Endothelial cell of umbilical vein (primary cell): ENCODE data around the gene MMADHC. TPM values are rescaled to one million over a fixed set of nuclear protein-coding genes. Genes with fewer than 3 reads are reported as not detected.

Experiments
- BruUV-seq: library from RNA; stranded (reverse); fragments of 400-500 nt; replicated peaks from 2 replicates; lab custom pipeline; 2021; lab: Mats Ljungman, UMichigan
- CTCF ChIA-PET: fragments of 300-600, 350-600 bp; sonication (Branson Sonifier 250); formaldehyde crosslinking; loops from one replicate; lab custom pipeline; 2021; ENCODE audit warnings: antibody characterized with exemption, inconsistent platforms; lab: Charles Lee
- POLR2A ChIA-PET: fragments of 300-600, 350-600 bp; sonication (Branson Sonifier 250); formaldehyde crosslinking; loops from one replicate; lab custom pipeline; 2021; ENCODE audit warnings: antibody characterized with exemption, inconsistent platforms; lab: Charles Lee
- DNase-seq: peaks from one replicate; pipeline ENCODE4 v3.0.0-alpha.2; 2011; ENCODE audit warnings: low read depth, low spot score
- FAIRE-seq: peaks from 2 replicates; lab custom pipeline; 2011; peaks lifted over from hg19 to GRCh38; lab: Jason Lieb, UNC
- H2AFZ ChIP-seq: 2 replicates; pipeline ENCODE4 v1.6.0; 2012; ENCODE audit warnings: low read depth, low read length, control low read depth, inconsistent platforms
- H3K27ac ChIP-seq: 2 replicates; pipeline ENCODE4 v1.5.1; 2011; ENCODE audit warnings: low read depth, mild to moderate bottlenecking, control low read depth, low read length, moderate library complexity; ENCODE audit not compliant: insufficient read depth
- H3K27me3 ChIP-seq, 2 experiments: 2 replicates each; pipeline versions ENCODE4 v1.6.0 to v1.6.1; 2011; ENCODE audit warnings: low read length in 2 of 2, mixed read lengths in 1 of 2; ENCODE audit not compliant: control insufficient read depth in 2 of 2, insufficient read depth in 2 of 2
- H3K36me3 ChIP-seq, 2 experiments: 2 replicates in 1 of 2; 3 replicates in 1 of 2; pipeline ENCODE4 v1.5.1; 2011; ENCODE audit warnings: low read length in 2 of 2, mild to moderate bottlenecking in 1 of 2, moderate library complexity in 1 of 2; ENCODE audit not compliant: control insufficient read depth in 2 of 2, insufficient read depth in 2 of 2; ENCODE audit errors: extremely low read depth in 1 of 2
- H3K4me1 ChIP-seq: 3 replicates; pipeline ENCODE4 v1.5.1; 2011; ENCODE audit warnings: mild to moderate bottlenecking, low read length; ENCODE audit not compliant: control insufficient read depth, insufficient read depth; ENCODE audit errors: extremely low read depth
- H3K4me2 ChIP-seq: 2 replicates; pipeline ENCODE4 v1.6.1; 2011; ENCODE audit warnings: low read length, control low read depth, mixed read lengths; ENCODE audit not compliant: insufficient read depth
- H3K4me3 ChIP-seq, 3 experiments: fragments of 200-600 bp in 1 of 3; sonication (generic), shearing (Covaris generic) in 1 of 3; replicated peaks in 1 of 3; 2 replicates each; pipeline ENCODE4 v1.5.1; 2011 to 2016; ENCODE audit warnings: control low read depth in 3 of 3, low read length in 3 of 3, mild to moderate bottlenecking in 2 of 3, inconsistent platforms in 1 of 3, low read depth in 1 of 3, moderate library complexity in 1 of 3; ENCODE audit not compliant: insufficient read depth in 1 of 3
- H3K79me2 ChIP-seq: 2 replicates; pipeline ENCODE4 v1.6.0; 2012; ENCODE audit warnings: low read length, inconsistent platforms; ENCODE audit not compliant: control insufficient read depth, insufficient read depth
- H3K9ac ChIP-seq: replicated peaks from 2 replicates; pipeline ENCODE3; 2011; ENCODE audit warnings: low read length, control low read depth; ENCODE audit not compliant: insufficient read depth; ENCODE audit errors: extremely low read depth
- H3K9me1 ChIP-seq: replicated peaks from 3 replicates; pipeline ENCODE4 v1.6.0; 2011; ENCODE audit warnings: mild to moderate bottlenecking, low read length; ENCODE audit not compliant: control insufficient read depth, insufficient read depth; ENCODE audit errors: extremely low read depth
- H3K9me3 ChIP-seq: replicated peaks from 2 replicates; pipeline ENCODE4 v1.5.1; 2012; ENCODE audit warnings: low read length, inconsistent platforms; ENCODE audit not compliant: control insufficient read depth, insufficient read depth
- H4K20me1 ChIP-seq: replicated peaks from 2 replicates; pipeline ENCODE3; 2011; ENCODE audit warnings: mild to moderate bottlenecking, low read length; ENCODE audit not compliant: control insufficient read depth, insufficient read depth; ENCODE audit errors: extremely low read depth
- CTCF ChIP-seq, 2 donors: IDR thresholded peaks; 1 replicate in 1 of 2; 2 replicates in 1 of 2; pipeline ENCODE4 v1.5.1; 2011; ENCODE audit warnings: low read length in 2 of 2, mild to moderate bottlenecking in 2 of 2, moderate library complexity in 2 of 2, control low read depth in 1 of 2, inconsistent platforms in 1 of 2, low read depth in 1 of 2; ENCODE audit not compliant: insufficient read depth in 1 of 2; ENCODE audit errors: extremely low read depth in 1 of 2
- EZH2 ChIP-seq: IDR thresholded peaks from 2 replicates; pipeline ENCODE4 v1.6.1; 2012; ENCODE audit warnings: borderline replicate concordance, low read depth, mild to moderate bottlenecking, moderate library complexity, low read length, inconsistent platforms; ENCODE audit not compliant: severe bottlenecking
- FOS ChIP-seq: IDR thresholded peaks from 2 replicates; pipeline ENCODE4 v1.6.1; 2011; ENCODE audit warnings: mild to moderate bottlenecking, low read length, moderate library complexity, borderline replicate concordance; ENCODE audit not compliant: insufficient read depth
- GATA2 ChIP-seq: IDR thresholded peaks from 2 replicates; pipeline ENCODE4 v1.7.0; 2011; ENCODE audit warnings: low read depth, mild to moderate bottlenecking, moderate library complexity, mixed read lengths, low read length; ENCODE audit not compliant: insufficient read length, insufficient read depth
- JUN ChIP-seq: IDR thresholded peaks from 2 replicates; pipeline ENCODE4 v1.6.1; 2011; ENCODE audit warnings: borderline replicate concordance, low read depth; ENCODE audit not compliant: insufficient read length, insufficient read depth
- MYC ChIP-seq: IDR thresholded peaks from one replicate; pipeline ENCODE4 v1.6.1; 2011; ENCODE audit warnings: mild to moderate bottlenecking, low read depth, low read length
- POLR2A ChIP-seq: IDR thresholded peaks from 2 replicates; pipeline ENCODE4 v1.6.1; 2012; ENCODE audit warnings: low read depth, mild to moderate bottlenecking, control low read depth, low read length
- POLR2AphosphoS5 ChIP-seq: IDR thresholded peaks from 2 replicates; pipeline ENCODE4 v1.6.1; 2012; ENCODE audit warnings: low read depth, mild to moderate bottlenecking, control low read depth, low read length, moderate library complexity; ENCODE audit not compliant: insufficient read depth
- dilution Hi-C: fragments of 300-500 bp; cut with MboI; formaldehyde crosslinking; loops from one replicate; pipeline ENCODE4 v1.15.0; 2019; ENCODE audit warnings: low sequenced_read_pairs; ENCODE audit not compliant: extremely low pct_ligation_motif_present
- intact Hi-C: fragments of 100-400 bp; cut with micrococcal nuclease; formaldehyde crosslinking; loops from one replicate; pipeline ENCODE4 v1.10.0; 2022
- polyA plus RNA-seq, 4 experiments: library from polyadenylated mRNA; depleted of rRNA in 3 of 4; stranded (reverse) in 3 of 4; unstranded in 1 of 4; fragments of >200 nt; gene quantifications; 2 replicates each; pipeline versions ENCODE4 v1.2.1 to v1.2.3, GENCODE V29; 2011 to 2012; ENCODE audit warnings: missing spikeins in 1 of 4
- total RNA-seq: library from RNA; stranded (reverse); gene quantifications from 2 replicates; pipeline ENCODE4 v1.2.3, GENCODE V29; 2021
- TF ChIP-seq, protein P1 (sequence below): IDR thresholded peaks from 2 replicates; pipeline ENCODE4 v1.6.1; 2011; ENCODE audit not compliant: insufficient read depth, insufficient read length

MMADHC gene
- total and polyA plus RNA-seq, 2 donors (not counting 3 experiments of a cell fraction or from before 2014, with no cell fraction given) = 53.4 to 115 TPM

DNA sequence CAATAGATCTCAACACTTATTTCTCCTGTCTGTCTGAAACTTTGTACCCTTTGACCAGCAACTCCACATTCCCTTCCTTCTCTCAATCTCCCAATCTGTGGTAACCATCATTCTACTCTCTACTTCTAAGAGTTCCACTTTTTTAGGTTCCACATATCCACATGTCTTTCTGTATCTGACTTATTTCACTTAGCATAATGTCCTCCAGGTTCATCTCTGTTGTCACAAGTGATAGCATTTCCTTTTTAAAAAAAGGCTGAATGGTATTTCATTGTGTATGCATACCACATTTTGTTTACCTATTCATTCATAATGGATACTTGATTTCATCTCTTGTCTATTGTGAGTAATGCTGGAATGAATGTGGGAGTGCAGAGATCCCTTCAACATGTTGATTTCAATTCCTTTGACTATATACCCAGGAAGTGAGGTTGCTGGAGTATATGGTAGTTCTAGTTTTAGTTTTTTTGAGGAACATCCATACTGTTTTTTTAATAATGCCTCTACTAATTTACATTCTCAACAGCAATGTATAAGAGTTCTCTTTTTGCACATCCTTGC, 18.8 kb upstream of the MMADHC start:
- TF ChIP-seq, protein P1, sequence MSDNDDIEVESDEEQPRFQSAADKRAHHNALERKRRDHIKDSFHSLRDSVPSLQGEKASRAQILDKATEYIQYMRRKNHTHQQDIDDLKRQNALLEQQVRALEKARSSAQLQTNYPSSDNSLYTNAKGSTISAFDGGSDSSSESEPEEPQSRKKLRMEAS = no peak
- TF ChIP-seq POLR2A = no peak
- no peak for TF ChIP-seq FOS
- TF ChIP-seq CTCF (IDR thresholded peaks at IDR 0.05; ENCODE audit: extremely low read depth in 1 of 2, insufficient read depth in 1 of 2, low read depth in 1 of 2, low read length in 2 of 2) = no peak
- TF ChIP-seq JUN = no peak
- TF ChIP-seq EZH2 = no peak
- no peak for TF ChIP-seq POLR2AphosphoS5
- no peak for TF ChIP-seq GATA2
- TF ChIP-seq MYC = no peak
- ChIA-PET CTCF (no interaction called here), POLR2A (no interaction called here)
- DNase-seq (no peak), FAIRE-seq (peak; percentile 62)
- H2AFZ ChIP-seq = no peak overlapping the region
- no peak overlapping the region for H3K27ac ChIP-seq
- BruUV-seq = no TSS peak
- no peaks in the 10 kb centered on the region for H3K79me2 ChIP-seq
- no peak overlapping the region for H3K9ac ChIP-seq
- no peaks in the 10 kb centered on the region for H3K4me1 ChIP-seq
- no peaks in the 10 kb centered on the region for H3K9me3 ChIP-seq
- H3K9me1 ChIP-seq = no peaks in the 10 kb centered on the region
- H3K27me3 ChIP-seq = no peaks in the 10 kb centered on the region
- H3K4me2 ChIP-seq = no peak overlapping the region
- intact Hi-C loops = no loop called here
- no peak overlapping the region for H3K4me3 ChIP-seq
- H4K20me1 ChIP-seq = no peaks in the 10 kb centered on the region
- H3K36me3 ChIP-seq = no peaks in the 10 kb centered on the region
- dilution Hi-C loops = no loop called here
